Liver (tissue), 9 donors: ENCODE measurements around the gene STARD9. TPM values are rescaled to one million over a fixed set of nuclear protein-coding genes. Genes with fewer than 3 reads are reported as not detected.

Experiments used
- DNase-seq: peaks from one replicate; pipeline ENCODE4 v3.0.0-alpha.2; 2017; ENCODE audit warnings: low spot score
- H3K27ac ChIP-seq, 2 donors: one replicate each; pipeline ENCODE4 v1.7.0; 2013; ENCODE audit warnings: inconsistent platforms in 2 of 2, low read length in 2 of 2, control low read depth in 1 of 2, low read depth in 1 of 2, mild to moderate bottlenecking in 1 of 2
- H3K27me3 ChIP-seq, 4 donors: one replicate each; pipeline versions ENCODE4 v1.6.1 to v1.7.0; 2013; ENCODE audit warnings: low read length in 3 of 4, inconsistent platforms in 1 of 4, mild to moderate bottlenecking in 1 of 4, moderate library complexity in 1 of 4; ENCODE audit not compliant: control insufficient read depth in 4 of 4, insufficient read depth in 4 of 4
- H3K36me3 ChIP-seq, 4 donors: one replicate each; pipeline versions ENCODE4 v1.6.1 to v1.7.0; 2013; ENCODE audit warnings: low read length in 3 of 4, mild to moderate bottlenecking in 3 of 4, low read depth in 1 of 4, moderate library complexity in 1 of 4; ENCODE audit not compliant: control insufficient read depth in 4 of 4, insufficient read depth in 3 of 4
- H3K4me1 ChIP-seq, 4 donors: one replicate each; pipeline versions ENCODE4 v1.6.1 to v1.7.0; 2013; ENCODE audit warnings: low read length in 3 of 4, mild to moderate bottlenecking in 3 of 4, moderate library complexity in 1 of 4; ENCODE audit not compliant: control insufficient read depth in 4 of 4, insufficient read depth in 4 of 4
- H3K4me3 ChIP-seq, 3 donors: one replicate each; pipeline versions ENCODE4 v1.6.1 to v1.7.0; 2013; ENCODE audit warnings: low read length in 3 of 3, control low read depth in 1 of 3, low read depth in 1 of 3, mild to moderate bottlenecking in 1 of 3
- H3K9ac ChIP-seq, 2 donors: one replicate each; pipeline ENCODE4 v1.7.0; 2013; ENCODE audit warnings: low read length in 2 of 2, mild to moderate bottlenecking in 2 of 2, moderate library complexity in 2 of 2, control low read depth in 1 of 2, low read depth in 1 of 2
- H3K9me3 ChIP-seq, 4 donors: one replicate each; pipeline versions ENCODE4 v1.6.1 to v1.7.0; 2013; ENCODE audit warnings: low read length in 3 of 4; ENCODE audit not compliant: control insufficient read depth in 4 of 4
- FOXA1 ChIP-seq: IDR thresholded peaks from 2 replicates; pipeline ENCODE4 v1.6.1; 2016; ENCODE audit warnings: antibody characterized with exemption
- FOXA2 ChIP-seq: IDR thresholded peaks from 2 replicates; pipeline ENCODE4 v1.6.1; 2016; ENCODE audit warnings: antibody characterized with exemption
- HNF4A ChIP-seq, 2 donors: conservative IDR thresholded peaks; 2 replicates each; pipeline ENCODE4 v1.6.1; 2016; ENCODE audit warnings: antibody characterized with exemption in 2 of 2, mild to moderate bottlenecking in 2 of 2
- HNF4G ChIP-seq: IDR thresholded peaks from 2 replicates; pipeline ENCODE4 v1.6.1; 2016; ENCODE audit warnings: antibody characterized with exemption
- JUND ChIP-seq, 2 donors: IDR thresholded peaks; 2 replicates each; pipeline ENCODE4 v1.6.1; 2016; ENCODE audit warnings: antibody characterized with exemption in 2 of 2
- RAD21 ChIP-seq, 2 donors: IDR thresholded peaks; 2 replicates each; pipeline ENCODE4 v1.6.1; 2016; ENCODE audit warnings: antibody characterized with exemption in 2 of 2, mild to moderate bottlenecking in 2 of 2
- RXRA ChIP-seq, 2 donors: IDR thresholded peaks; 2 replicates each; pipeline ENCODE4 v1.6.1; 2017 to 2018; ENCODE audit warnings: antibody characterized with exemption in 2 of 2, mild to moderate bottlenecking in 1 of 2
- SP1 ChIP-seq: IDR thresholded peaks from 2 replicates; pipeline ENCODE4 v1.6.1; 2018; ENCODE audit warnings: antibody characterized with exemption, mild to moderate bottlenecking
- TAF1 ChIP-seq: conservative IDR thresholded peaks from 2 replicates; pipeline ENCODE4 v1.6.1; 2016; ENCODE audit warnings: antibody characterized with exemption, mild to moderate bottlenecking
- YY1 ChIP-seq: IDR thresholded peaks from 2 replicates; pipeline ENCODE4 v1.6.1; 2016; ENCODE audit warnings: antibody characterized with exemption, mild to moderate bottlenecking
- WGBS: extraction: QIAGEN DNeasy Blood & Tissue Kit; methylation state at CpG from one replicate; pipeline ENCODE4 v1.1.7; 2013; 5-methylcytosine and 5-hydroxymethylcytosine counted together
- polyA plus RNA-seq, 2 donors: library from polyadenylated mRNA; stranded (reverse) in 1 of 2; unstranded in 1 of 2; fragments of 200-250 nt in 1 of 2; fragments of >200 nt in 1 of 2; fragmentation: Nextera tagmentation in 1 of 2; extraction: Ambion mirVana in 1 of 2; gene quantifications; one replicate each; pipeline versions ENCODE4 v1.2.1 to v1.2.3, GENCODE V29; 2013 to 2015
- total RNA-seq, 2 donors: library from RNA; depleted of rRNA; stranded (reverse); fragments of >200 nt; gene quantifications; one replicate each; pipeline ENCODE4 v1.2.3, GENCODE V29; 2014
- TF ChIP-seq, protein P1 (sequence below): IDR thresholded peaks from 2 replicates; pipeline ENCODE4 v1.6.1; 2016; ENCODE audit warnings: antibody characterized with exemption
- TF ChIP-seq, protein P2 (sequence below): IDR thresholded peaks from 2 replicates; pipeline ENCODE4 v1.6.1; 2016; ENCODE audit warnings: antibody characterized with exemption, mild to moderate bottlenecking
- TF ChIP-seq, protein P3 (sequence below): IDR thresholded peaks from 2 replicates; pipeline ENCODE4 v1.6.1; 2016; ENCODE audit warnings: antibody characterized with exemption
- TF ChIP-seq, protein P4 (sequence below): IDR thresholded peaks from 2 replicates; pipeline ENCODE4 v1.6.1; 2016; ENCODE audit warnings: antibody characterized with exemption
- donor health status: healthy.
- donor health status: healthy.
- donor health status: healthy.
- donor health status: healthy.
- donor health status: healthy.

The STARD9 gene
- total and polyA plus RNA-seq, 4 donors: 0.26 to 3.9 (median 0.54) TPM

DNA sequence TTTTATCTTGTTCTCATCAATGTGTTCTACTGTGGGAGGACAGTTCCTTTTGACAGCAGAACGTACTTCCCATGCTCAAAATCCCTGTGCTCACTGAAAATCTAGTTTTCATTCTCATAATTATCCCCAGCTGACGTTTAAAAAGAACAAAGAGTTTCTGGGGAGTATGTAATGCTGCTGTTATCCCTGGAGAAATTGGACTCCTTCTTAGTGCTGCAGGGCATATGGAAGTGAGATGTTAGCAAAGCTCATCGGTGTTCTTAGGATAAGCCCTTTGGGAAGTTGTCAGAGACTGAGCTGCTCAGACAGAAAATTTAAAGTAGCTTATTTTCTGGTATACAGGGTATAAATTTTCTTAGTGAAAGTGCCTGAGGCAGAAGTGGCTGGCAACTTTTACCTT is 95.0 kb downstream of the STARD9 start:
- no peaks in the 10 kb centered on the region for H3K36me3 ChIP-seq
- WGBS: 94% methylated on average over 3 of the region's 3 CpGs
- no peaks in the 10 kb centered on the region for H3K27me3 ChIP-seq
- no peaks in the 10 kb centered on the region for H3K9me3 ChIP-seq
- H3K9ac ChIP-seq: no peak overlapping the region
- no peak overlapping the region for H3K4me3 ChIP-seq
- TF ChIP-seq FOXA2: no peak
- H3K27ac ChIP-seq: no peak overlapping the region
- H3K4me1 ChIP-seq: no peaks in the 10 kb centered on the region
- DNase-seq: no peak

DNA sequence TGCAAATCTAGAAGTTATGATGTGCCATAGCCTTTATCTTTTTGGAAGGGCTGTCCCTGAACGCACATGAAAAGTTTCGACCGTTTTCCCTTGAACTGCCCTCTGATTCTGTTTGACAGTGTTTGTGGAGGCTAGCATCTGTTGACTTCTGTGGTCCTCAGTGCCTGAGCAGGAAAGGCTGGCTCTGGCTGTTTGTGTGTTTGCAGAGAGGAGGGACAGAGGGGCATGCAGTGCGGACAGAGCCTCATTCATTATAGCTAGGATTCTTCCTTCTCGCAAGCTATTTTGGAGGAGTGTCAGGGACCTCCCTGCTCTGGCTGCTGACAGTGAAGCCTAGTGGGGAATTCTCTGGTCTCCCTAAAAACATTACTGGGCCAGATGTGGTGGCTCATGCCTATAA is 97.0 kb downstream of the STARD9 start:
- Histone ChIP-seq H3K27ac (no peak overlapping the region), H3K4me1 (no peaks in the 10 kb centered on the region), H3K9ac (no peak overlapping the region), H3K27me3 (no peaks in the 10 kb centered on the region), H3K4me3 (no peak overlapping the region), H3K36me3 (no peaks in the 10 kb centered on the region), H3K9me3 (no peaks in the 10 kb centered on the region)
- TF ChIP-seq TAF1 (no peak), RAD21 (IDR thresholded peaks at IDR 0.05) (no peak), JUND (IDR thresholded peaks at IDR 0.05) (no peak), HNF4G (no peak), SP1 (no peak), FOXA1 (no peak), YY1 (no peak), RXRA (IDR thresholded peaks at IDR 0.05) (no peak), HNF4A (conservative IDR thresholded peaks at IDR 0.05) (no peak), FOXA2 (no peak)
- TF ChIP-seq, protein P1, sequence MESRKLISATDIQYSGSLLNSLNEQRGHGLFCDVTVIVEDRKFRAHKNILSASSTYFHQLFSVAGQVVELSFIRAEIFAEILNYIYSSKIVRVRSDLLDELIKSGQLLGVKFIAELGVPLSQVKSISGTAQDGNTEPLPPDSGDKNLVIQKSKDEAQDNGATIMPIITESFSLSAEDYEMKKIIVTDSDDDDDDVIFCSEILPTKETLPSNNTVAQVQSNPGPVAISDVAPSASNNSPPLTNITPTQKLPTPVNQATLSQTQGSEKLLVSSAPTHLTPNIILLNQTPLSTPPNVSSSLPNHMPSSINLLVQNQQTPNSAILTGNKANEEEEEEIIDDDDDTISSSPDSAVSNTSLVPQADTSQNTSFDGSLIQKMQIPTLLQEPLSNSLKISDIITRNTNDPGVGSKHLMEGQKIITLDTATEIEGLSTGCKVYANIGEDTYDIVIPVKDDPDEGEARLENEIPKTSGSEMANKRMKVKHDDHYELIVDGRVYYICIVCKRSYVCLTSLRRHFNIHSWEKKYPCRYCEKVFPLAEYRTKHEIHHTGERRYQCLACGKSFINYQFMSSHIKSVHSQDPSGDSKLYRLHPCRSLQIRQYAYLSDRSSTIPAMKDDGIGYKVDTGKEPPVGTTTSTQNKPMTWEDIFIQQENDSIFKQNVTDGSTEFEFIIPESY: no peak
- TF ChIP-seq, protein P2, sequence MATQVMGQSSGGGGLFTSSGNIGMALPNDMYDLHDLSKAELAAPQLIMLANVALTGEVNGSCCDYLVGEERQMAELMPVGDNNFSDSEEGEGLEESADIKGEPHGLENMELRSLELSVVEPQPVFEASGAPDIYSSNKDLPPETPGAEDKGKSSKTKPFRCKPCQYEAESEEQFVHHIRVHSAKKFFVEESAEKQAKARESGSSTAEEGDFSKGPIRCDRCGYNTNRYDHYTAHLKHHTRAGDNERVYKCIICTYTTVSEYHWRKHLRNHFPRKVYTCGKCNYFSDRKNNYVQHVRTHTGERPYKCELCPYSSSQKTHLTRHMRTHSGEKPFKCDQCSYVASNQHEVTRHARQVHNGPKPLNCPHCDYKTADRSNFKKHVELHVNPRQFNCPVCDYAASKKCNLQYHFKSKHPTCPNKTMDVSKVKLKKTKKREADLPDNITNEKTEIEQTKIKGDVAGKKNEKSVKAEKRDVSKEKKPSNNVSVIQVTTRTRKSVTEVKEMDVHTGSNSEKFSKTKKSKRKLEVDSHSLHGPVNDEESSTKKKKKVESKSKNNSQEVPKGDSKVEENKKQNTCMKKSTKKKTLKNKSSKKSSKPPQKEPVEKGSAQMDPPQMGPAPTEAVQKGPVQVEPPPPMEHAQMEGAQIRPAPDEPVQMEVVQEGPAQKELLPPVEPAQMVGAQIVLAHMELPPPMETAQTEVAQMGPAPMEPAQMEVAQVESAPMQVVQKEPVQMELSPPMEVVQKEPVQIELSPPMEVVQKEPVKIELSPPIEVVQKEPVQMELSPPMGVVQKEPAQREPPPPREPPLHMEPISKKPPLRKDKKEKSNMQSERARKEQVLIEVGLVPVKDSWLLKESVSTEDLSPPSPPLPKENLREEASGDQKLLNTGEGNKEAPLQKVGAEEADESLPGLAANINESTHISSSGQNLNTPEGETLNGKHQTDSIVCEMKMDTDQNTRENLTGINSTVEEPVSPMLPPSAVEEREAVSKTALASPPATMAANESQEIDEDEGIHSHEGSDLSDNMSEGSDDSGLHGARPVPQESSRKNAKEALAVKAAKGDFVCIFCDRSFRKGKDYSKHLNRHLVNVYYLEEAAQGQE: no peak
- TF ChIP-seq, protein P3, sequence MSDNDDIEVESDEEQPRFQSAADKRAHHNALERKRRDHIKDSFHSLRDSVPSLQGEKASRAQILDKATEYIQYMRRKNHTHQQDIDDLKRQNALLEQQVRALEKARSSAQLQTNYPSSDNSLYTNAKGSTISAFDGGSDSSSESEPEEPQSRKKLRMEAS: no peak
- TF ChIP-seq, protein P4, sequence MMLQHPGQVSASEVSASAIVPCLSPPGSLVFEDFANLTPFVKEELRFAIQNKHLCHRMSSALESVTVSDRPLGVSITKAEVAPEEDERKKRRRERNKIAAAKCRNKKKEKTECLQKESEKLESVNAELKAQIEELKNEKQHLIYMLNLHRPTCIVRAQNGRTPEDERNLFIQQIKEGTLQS: no peak
- WGBS: 70% methylated on average over 5 of the region's 5 CpGs
- no peak for DNase-seq

DNA sequence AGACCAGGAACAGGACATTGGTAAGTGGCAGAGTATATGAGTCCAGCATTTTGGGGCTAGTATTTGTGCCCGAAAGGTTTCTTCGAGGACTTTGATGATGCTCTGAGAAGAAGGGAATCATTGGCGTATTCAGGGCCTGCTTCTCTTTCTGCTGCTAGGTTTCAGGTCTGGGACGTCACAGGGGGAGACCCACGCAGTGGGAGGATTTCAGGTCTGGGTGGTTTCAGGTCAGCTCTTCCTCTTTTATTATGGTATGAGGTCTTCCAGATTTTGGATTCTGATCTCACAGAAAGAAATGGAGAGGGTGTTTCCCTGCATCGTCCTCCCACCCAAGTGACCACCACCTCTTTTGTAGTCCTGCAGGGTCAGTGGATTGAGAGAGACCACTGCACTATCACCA is 99.1 kb downstream of the STARD9 start:
- no peaks in the 10 kb centered on the region for H3K9me3 ChIP-seq
- H3K27ac ChIP-seq: no peak overlapping the region
- H3K9ac ChIP-seq: no peak overlapping the region
- no peak for DNase-seq
- WGBS: 95% methylated on average over 6 of the region's 6 CpGs
- no peaks in the 10 kb centered on the region for H3K4me1 ChIP-seq
- no peaks in the 10 kb centered on the region for H3K36me3 ChIP-seq
- no peak overlapping the region for H3K4me3 ChIP-seq
- H3K27me3 ChIP-seq: no peaks in the 10 kb centered on the region
- TF ChIP-seq JUND (IDR thresholded peaks at IDR 0.05) (no peak), RXRA (IDR thresholded peaks at IDR 0.05) (no peak), TAF1 (no peak), RAD21 (IDR thresholded peaks at IDR 0.05) (no peak)
- TF ChIP-seq, protein P3: no peak
- TF ChIP-seq, protein P1: no peak
- TF ChIP-seq, protein P2: no peak
